ACC112 (cell line): ENCODE measurements around the gene C4BPB.

Experiments
- H2AFZ ChIP-seq: fragments of 200-600 bp; sonication (generic); one replicate; pipeline ENCODE4 v1.6.0; 2017; ENCODE audit warnings: antibody characterized with exemption, low read length; ENCODE audit not compliant: unreplicated experiment
- H3K27ac ChIP-seq: fragments of 200-600 bp; sonication (generic); 2 replicates; pipeline ENCODE4 v1.5.1; 2014; ENCODE audit warnings: low read depth, mild to moderate bottlenecking, antibody characterized with exemption, low read length, moderate library complexity
- H3K27me3 ChIP-seq: fragments of 200-600 bp; sonication (generic); 2 replicates; pipeline ENCODE4 v1.6.1; 2014; ENCODE audit warnings: mild to moderate bottlenecking, antibody characterized with exemption, low read length, moderate library complexity, mixed read lengths; ENCODE audit not compliant: insufficient read depth
- H3K36me3 ChIP-seq: fragments of 200-600 bp; sonication (generic); 2 replicates; pipeline ENCODE4 v1.6.1; 2016; ENCODE audit warnings: mild to moderate bottlenecking, antibody characterized with exemption, low read length, moderate library complexity, mixed read lengths; ENCODE audit not compliant: insufficient read depth
- H3K4me1 ChIP-seq: fragments of 200-600 bp; sonication (generic); one replicate; pipeline ENCODE4 v1.6.1; 2016; ENCODE audit warnings: low read length, mixed read lengths; ENCODE audit not compliant: insufficient read depth, unreplicated experiment, control insufficient read depth
- H3K4me3 ChIP-seq: fragments of 200-600 bp; sonication (generic); 2 replicates; pipeline ENCODE4 v1.5.1; 2014; ENCODE audit warnings: mild to moderate bottlenecking, low read depth, low read length
- H3K79me2 ChIP-seq: fragments of 200-600 bp; sonication (generic); one replicate; pipeline ENCODE4 v1.6.0; 2016; ENCODE audit warnings: low read length; ENCODE audit not compliant: control insufficient read depth, unreplicated experiment, insufficient read depth

C4BPB gene

DNA sequence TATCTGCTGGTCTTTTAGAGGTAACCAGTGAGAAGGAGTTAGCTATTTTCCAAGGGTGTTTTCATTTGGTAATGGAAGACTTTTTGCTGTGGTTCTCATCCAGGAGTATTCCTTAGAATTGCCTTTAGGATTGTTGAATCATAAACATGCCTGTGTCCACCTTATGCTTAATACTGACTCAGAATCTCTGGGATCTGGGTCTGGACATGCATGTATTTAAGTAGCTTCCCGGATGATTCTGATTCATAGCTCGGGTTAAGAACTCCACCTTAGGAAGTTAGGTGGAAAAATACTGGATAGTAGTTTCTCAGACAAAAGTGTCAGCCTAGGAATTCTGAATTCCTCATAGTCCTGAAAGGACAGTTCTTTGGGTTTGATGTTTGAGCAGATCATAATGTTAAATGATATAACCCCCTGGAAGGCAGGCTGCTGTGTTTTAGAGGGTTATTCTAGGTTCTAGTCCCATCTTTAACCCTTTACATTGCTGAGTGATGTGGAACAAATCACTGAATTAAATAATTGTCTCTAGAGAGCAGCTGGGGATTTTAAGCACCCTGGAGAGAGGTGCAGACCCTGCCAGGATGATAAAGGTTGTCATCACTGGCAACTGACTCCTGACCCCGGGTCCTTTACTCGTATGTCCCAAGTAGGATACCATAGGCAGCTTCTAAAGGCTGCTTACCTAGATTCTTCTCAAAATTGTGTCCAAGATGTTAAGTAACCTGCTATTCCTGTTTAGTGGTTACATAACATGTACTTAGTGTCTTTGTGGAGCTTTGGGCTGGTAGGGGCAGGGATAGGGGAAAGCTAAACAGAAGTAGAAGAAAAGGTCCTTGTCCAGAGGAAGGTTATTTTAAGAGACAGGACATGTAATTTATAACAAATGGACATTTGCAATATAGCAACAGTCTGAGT lies 14.5 kb upstream of the C4BPB start:
- H3K4me3 ChIP-seq: no peak overlapping the region
- H3K36me3 ChIP-seq: no peaks in the 10 kb centered on the region
- no peaks in the 10 kb centered on the region for H3K27me3 ChIP-seq
- H2AFZ ChIP-seq: no peak overlapping the region
- H3K79me2 ChIP-seq: no peaks in the 10 kb centered on the region
- no peaks in the 10 kb centered on the region for H3K4me1 ChIP-seq
- no peak overlapping the region for H3K27ac ChIP-seq

DNA sequence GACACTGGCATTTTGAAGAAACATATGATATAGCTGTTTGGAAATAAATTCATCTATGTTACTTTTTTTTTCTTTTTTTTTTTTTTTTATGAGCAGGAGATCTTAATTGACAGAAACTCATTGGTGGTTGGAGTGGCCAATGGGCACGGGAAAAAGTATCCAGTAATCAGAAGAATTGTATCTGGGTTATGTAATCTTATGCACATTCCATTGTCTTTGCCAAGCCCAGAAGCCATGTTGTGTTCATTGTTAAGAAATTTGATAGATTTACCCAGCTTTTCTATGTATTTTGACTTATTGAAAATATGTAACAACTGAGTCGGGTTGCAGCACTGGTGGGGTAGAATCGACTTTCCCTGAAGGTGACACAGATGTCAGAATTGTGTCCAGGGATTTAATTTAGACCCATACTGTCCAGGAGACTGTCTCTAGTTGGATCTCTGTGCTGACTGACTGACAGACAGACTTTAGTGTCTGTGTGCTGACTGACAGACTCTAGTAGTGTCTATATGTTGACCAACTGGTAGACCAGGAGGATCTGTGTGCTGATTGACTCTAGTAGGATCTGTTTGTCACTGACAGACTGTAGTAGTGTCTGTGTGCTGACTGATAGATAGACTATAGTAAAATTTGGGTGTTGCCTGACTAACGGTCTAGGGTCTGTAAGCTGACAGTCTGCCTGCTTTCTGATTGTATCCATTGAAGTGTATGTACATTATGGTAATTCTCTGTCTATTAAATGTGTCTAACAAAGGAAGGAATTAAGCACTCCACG lies 12.3 kb upstream of the C4BPB start:
- H3K4me3 ChIP-seq: no peak overlapping the region
- H3K4me1 ChIP-seq: no peaks in the 10 kb centered on the region
- no peaks in the 10 kb centered on the region for H3K36me3 ChIP-seq
- H3K27me3 ChIP-seq: 0 out of 2 replicates have a peak, but pooled peaks cover under 1% of the 10 kb centered on the region
- H3K79me2 ChIP-seq: no peaks in the 10 kb centered on the region
- H2AFZ ChIP-seq: no peak overlapping the region
- H3K27ac ChIP-seq: no peak overlapping the region

DNA sequence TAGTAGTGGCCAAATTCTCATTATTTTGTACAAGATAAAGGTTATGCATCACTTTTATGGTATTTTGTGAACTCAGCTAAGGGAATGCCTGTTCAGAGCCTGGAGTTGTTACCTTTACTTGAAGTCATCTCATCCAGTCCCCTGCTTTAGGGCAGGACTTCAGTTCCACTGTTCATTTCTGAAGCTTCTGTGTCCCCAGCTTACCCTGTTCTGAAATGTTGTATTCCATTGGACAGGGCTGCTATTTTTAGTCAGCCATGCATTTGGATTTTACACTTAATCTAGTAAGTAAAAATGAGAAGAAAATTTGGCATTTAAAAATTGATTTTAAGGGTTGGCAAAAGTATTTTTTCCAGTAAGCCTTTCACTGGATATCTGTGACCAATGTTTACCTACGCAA lies 11.6 kb upstream of the C4BPB start:
- no peaks in the 10 kb centered on the region for H3K4me1 ChIP-seq
- H3K27ac ChIP-seq: no peak overlapping the region
- no peaks in the 10 kb centered on the region for H3K36me3 ChIP-seq
- H3K27me3 ChIP-seq: peaks cover 7% of the 10 kb centered on the region; the same call in 1 of the 2 replicates
- no peak overlapping the region for H3K4me3 ChIP-seq
- no peak overlapping the region for H2AFZ ChIP-seq
- H3K79me2 ChIP-seq: no peaks in the 10 kb centered on the region

DNA sequence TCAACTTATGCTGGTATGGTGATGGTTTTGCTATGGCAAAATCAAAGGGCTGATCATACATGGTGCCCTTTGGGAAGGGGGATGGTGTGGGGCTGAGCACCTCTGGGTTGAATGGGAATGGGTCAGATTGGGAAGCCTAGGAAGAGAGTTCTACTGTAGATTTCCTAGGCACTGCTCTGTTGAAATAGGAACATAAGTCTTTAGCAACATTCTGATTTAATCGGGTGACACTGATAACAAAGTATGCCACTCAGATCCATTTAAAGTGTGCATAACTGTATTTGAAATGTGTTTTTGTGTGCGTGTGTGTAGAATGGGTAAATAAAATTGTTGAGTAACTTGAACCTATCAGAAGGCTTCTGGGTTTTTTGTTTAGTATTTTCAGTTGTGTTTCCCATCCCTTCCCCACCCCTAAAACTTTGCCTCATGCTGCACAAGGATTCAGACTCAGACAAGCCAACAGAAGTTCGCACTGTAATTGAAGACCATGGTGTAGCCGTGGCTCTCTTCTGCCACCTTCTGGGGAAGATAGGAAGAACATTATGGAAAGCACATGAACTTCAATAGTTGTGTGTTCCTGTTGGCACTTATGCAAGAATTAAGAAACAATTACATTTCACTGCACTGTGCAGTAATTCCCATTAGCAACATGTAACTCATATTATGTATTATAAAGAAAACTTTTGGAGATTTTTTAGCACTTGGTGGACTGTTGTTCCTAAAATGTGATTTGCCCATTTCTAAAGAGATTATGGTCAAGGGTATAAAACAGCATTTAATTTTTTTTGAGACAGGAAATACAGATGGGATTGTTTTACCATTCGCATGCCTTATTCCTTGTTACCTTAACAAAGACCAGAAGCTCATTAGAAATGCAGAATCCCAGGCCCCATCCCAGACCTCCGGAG lies 10.9 kb upstream of the C4BPB start:
- Histone ChIP-seq H3K27me3 (peaks cover 13% of the 10 kb centered on the region; the same call in 1 of the 2 replicates), H3K4me1 (no peaks in the 10 kb centered on the region), H2AFZ (no peak overlapping the region), H3K4me3 (no peak overlapping the region), H3K27ac (no peak overlapping the region), H3K79me2 (no peaks in the 10 kb centered on the region), H3K36me3 (no peaks in the 10 kb centered on the region)

DNA sequence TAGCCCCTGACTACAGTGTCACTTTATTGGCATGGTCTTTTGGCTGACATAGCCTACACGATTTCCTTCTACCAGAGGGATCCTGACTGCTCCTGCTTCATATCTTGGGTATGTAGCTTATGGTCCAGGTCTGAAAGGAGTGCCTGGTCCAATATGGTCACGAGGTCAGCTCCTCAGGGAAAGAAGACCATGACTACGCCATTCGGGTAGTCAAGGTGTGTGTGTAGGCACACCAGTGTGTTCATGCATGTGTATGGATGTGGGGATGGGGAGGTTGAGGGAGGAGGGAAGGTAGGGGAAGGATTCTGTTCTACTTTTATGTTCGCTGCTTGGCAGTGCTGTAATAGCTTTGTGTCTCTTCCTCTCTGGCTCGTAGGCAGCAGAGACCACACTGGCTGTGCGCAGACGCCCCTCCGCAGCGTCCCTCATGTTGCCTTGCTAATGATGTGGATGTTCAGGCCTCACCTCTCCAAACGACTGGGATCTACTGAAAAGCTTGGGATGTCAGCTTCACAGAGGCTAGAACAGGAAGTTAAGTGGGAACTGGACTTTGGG lies 10.0 kb upstream of the C4BPB start:
- no peaks in the 10 kb centered on the region for H3K4me1 ChIP-seq
- H3K79me2 ChIP-seq: no peaks in the 10 kb centered on the region
- peaks cover 23% of the 10 kb centered on the region; the same call in 1 of the 2 replicates for H3K27me3 ChIP-seq
- H3K4me3 ChIP-seq: no peak overlapping the region
- no peaks in the 10 kb centered on the region for H3K36me3 ChIP-seq
- H3K27ac ChIP-seq: no peak overlapping the region
- no peak overlapping the region for H2AFZ ChIP-seq

DNA sequence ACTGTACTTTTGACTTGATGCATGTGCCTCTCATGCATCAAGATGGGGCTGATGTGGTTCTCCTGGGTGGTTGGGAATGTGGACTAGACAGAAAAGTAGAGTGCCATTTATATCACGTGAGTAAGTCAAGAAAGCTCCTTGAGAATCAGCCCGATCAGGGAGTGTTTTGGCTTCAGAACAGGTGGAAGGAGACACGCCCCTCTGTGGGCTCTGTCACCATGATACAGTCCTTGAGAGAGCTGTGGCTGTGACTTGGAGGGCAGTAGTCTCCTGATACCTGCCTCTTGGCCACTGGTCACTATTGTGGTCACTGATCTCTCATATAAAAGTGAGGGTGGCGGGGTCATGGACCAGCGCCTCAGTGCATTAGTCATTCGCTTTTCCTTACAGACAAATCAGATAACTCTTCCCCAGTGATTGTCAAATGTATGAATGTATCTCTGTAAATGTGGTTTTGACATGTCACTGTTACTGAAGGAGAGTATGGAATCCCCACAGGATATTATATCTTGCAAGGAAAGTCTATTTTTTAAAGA lies 8.9 kb upstream of the C4BPB start:
- Histone ChIP-seq H3K4me1 (no peaks in the 10 kb centered on the region), H3K4me3 (no peak overlapping the region), H3K27ac (no peak overlapping the region), H3K27me3 (peaks cover 32% of the 10 kb centered on the region; the same call in 1 of the 2 replicates), H3K36me3 (no peaks in the 10 kb centered on the region), H2AFZ (no peak overlapping the region), H3K79me2 (no peaks in the 10 kb centered on the region)

DNA sequence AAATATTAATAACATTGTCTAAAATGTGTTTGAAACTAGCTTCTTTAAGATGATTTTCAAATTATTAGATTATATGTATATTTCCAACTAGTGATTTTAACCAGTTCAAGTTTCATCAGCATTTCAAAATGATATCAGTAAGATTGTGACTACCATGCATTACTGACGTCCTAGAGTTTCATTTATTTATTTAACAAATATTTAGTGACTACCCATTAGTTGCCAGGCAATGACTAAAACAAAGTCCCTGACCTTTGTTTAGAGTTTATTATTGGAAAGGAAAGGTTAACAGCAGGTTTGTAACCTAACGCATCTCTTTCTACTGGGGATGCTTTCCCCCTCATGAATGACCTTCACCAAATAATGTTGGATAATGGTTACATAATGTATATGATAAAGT lies 7.6 kb upstream of the C4BPB start:
- peaks cover 32% of the 10 kb centered on the region; the same call in 1 of the 2 replicates for H3K27me3 ChIP-seq
- H2AFZ ChIP-seq: no peak overlapping the region
- H3K4me3 ChIP-seq: no peak overlapping the region
- H3K79me2 ChIP-seq: no peaks in the 10 kb centered on the region
- H3K4me1 ChIP-seq: no peaks in the 10 kb centered on the region
- H3K36me3 ChIP-seq: no peaks in the 10 kb centered on the region
- H3K27ac ChIP-seq: no peak overlapping the region

DNA sequence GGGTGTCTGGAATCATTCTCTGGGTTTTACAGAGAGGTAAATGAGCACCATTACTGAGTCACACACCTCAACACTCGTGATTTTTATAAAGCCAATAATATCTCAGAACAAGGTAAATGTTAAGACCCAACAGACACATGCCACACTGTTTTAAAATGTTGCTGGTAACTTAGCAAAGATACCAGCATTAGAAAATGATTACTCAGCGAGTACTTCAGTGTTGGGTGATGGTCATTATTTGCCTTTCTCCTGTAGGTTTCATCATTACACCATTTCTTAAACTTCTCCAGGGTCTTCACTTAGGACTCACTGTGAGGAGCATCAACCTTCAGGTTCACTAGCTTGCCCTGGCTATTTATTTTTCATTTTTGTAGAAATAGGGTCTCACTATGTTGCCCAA lies 6.9 kb upstream of the C4BPB start:
- no peak overlapping the region for H2AFZ ChIP-seq
- H3K4me3 ChIP-seq: no peak overlapping the region
- no peaks in the 10 kb centered on the region for H3K36me3 ChIP-seq
- H3K4me1 ChIP-seq: no peaks in the 10 kb centered on the region
- H3K79me2 ChIP-seq: no peaks in the 10 kb centered on the region
- no peak overlapping the region for H3K27ac ChIP-seq
- H3K27me3 ChIP-seq: peaks cover 32% of the 10 kb centered on the region; the same call in 1 of the 2 replicates

DNA sequence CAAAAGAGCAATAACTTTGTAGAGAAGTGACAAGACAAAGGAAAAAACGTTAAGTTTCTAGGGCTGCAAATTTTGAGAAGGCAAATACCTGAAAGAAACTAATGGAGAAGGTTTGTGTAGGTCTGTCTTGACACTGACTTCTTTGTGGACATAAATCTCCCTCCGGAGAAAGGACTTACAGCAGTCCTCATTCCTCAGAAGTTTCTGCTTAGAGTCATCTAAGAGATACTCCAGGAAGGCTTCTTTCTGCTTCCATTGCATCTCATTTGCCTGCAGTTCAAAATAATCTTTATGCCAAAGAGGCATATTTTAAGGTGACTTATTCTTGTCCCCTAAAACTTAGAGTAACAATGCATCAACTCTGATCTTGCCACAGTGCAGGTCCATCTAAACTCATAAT lies 4.4 kb upstream of the C4BPB start:
- H2AFZ ChIP-seq: no peak overlapping the region
- no peaks in the 10 kb centered on the region for H3K36me3 ChIP-seq
- no peaks in the 10 kb centered on the region for H3K79me2 ChIP-seq
- peaks cover 32% of the 10 kb centered on the region for H3K27me3 ChIP-seq
- no peak overlapping the region for H3K27ac ChIP-seq
- H3K4me1 ChIP-seq: no peaks in the 10 kb centered on the region
- H3K4me3 ChIP-seq: no peak overlapping the region
